Breast epithelium (tissue), 4 donors: ENCODE measurements around the gene FAM227B. TPM values are rescaled to one million over a fixed set of nuclear protein-coding genes. Genes with fewer than 3 reads are reported as not detected.

Experiments used
- DNase-seq, 2 donors: peaks; one replicate each; pipeline ENCODE4 v3.0.0-alpha.2; 2019; ENCODE audit warnings: low spot score in 2 of 2
- H3K27ac ChIP-seq, 2 donors: fragments of 200-600 bp; sonication (generic) in 1 of 2; one replicate each; pipeline ENCODE4 v1.5.1; 2016 to 2019; ENCODE audit warnings: mild to moderate bottlenecking in 1 of 2
- H3K27me3 ChIP-seq, 2 donors: fragments of 200-600 bp; sonication (generic) in 1 of 2; one replicate each; pipeline versions ENCODE4 v1.5.1 to v1.6.0; 2017 to 2019; ENCODE audit warnings: control low read depth in 1 of 2, mild to moderate bottlenecking in 1 of 2
- H3K36me3 ChIP-seq: fragments of 200-600 bp; one replicate; pipeline ENCODE4 v1.5.1; 2019
- H3K4me1 ChIP-seq, 2 donors: fragments of 200-600 bp; sonication (generic); one replicate each; pipeline ENCODE4 v1.5.1; 2016 to 2019; ENCODE audit warnings: control low read depth in 1 of 2
- H3K4me3 ChIP-seq, 3 donors: fragments of 200-600 bp; sonication (generic); 1 replicate in 2 of 3; 2 replicates in 1 of 3; pipeline ENCODE4 v1.5.1; 2016 to 2019; ENCODE audit warnings: mild to moderate bottlenecking in 3 of 3, moderate library complexity in 2 of 3
- H3K9me3 ChIP-seq, 2 donors: fragments of 200-600 bp; sonication (generic) in 1 of 2; one replicate each; pipeline ENCODE4 v1.5.1; 2016 to 2019; ENCODE audit warnings: control low read depth in 1 of 2
- CTCF ChIP-seq, 3 donors: fragments of 450-650 bp; IDR thresholded peaks; one replicate each; pipeline ENCODE4 v1.5.1; 2016 to 2017; ENCODE audit warnings: antibody characterized with exemption in 3 of 3, mild to moderate bottlenecking in 3 of 3, moderate library complexity in 3 of 3
- POLR2A ChIP-seq: fragments of 450-650 bp; IDR thresholded peaks from one replicate; pipeline ENCODE4 v1.6.1; 2016; ENCODE audit warnings: antibody characterized with exemption, mild to moderate bottlenecking, moderate library complexity
- POLR2AphosphoS5 ChIP-seq, 3 donors: sonication (generic); formaldehyde crosslinking; IDR thresholded peaks; one replicate each; pipeline ENCODE4 v1.6.1; 2017; ENCODE audit warnings: antibody characterized with exemption in 3 of 3
- intact Hi-C: fragments of 100-400 bp; cut with DNase I; formaldehyde crosslinking; loops from one replicate; pipeline ENCODE4 v1.15.1; 2023; ENCODE audit warnings: low total_unique reads
- total RNA-seq, 3 donors: library from RNA; depleted of rRNA; stranded (reverse); fragments of >200 nt; gene quantifications; one replicate each; pipeline ENCODE4 v1.1.0, GENCODE V29; 2016

The FAM227B gene
- total RNA-seq, 3 donors from 2014 or later: 1.3 to 13.0 (median 4.9) TPM

GRCh38 chr15:49331442-49331841 lies 289.2 kb downstream of the FAM227B start:
- H3K27ac ChIP-seq: no peak overlapping the region
- H3K36me3 ChIP-seq: no peaks in the 10 kb centered on the region
- H3K4me1 ChIP-seq: no peaks in the 10 kb centered on the region
- intact Hi-C loops: no loop called here
- H3K27me3 ChIP-seq: no peaks in the 10 kb centered on the region
- TF ChIP-seq CTCF (IDR thresholded peaks at IDR 0.05) (no peak), POLR2AphosphoS5 (IDR thresholded peaks at IDR 0.05) (no peak), POLR2A (no peak)
- H3K4me3 ChIP-seq: no peak overlapping the region
- no peak for DNase-seq
- no peaks in the 10 kb centered on the region for H3K9me3 ChIP-seq

GRCh38 chr15:49330166-49330565 lies 290.5 kb downstream of the FAM227B start:
- H3K36me3 ChIP-seq: no peaks in the 10 kb centered on the region
- no peaks in the 10 kb centered on the region for H3K27me3 ChIP-seq
- no peak overlapping the region for H3K27ac ChIP-seq
- no peaks in the 10 kb centered on the region for H3K9me3 ChIP-seq
- no peaks in the 10 kb centered on the region for H3K4me1 ChIP-seq
- intact Hi-C loops: no loop called here
- TF ChIP-seq POLR2AphosphoS5 (IDR thresholded peaks at IDR 0.05) (no peak), POLR2A (no peak), CTCF (IDR thresholded peaks at IDR 0.05) (no peak)
- no peak overlapping the region for H3K4me3 ChIP-seq
- DNase-seq: no peak

- H3K36me3 ChIP-seq: no peaks in the 10 kb centered on the region
- no peak overlapping the region for H3K4me3 ChIP-seq
- no peaks in the 10 kb centered on the region for H3K9me3 ChIP-seq
- TF ChIP-seq POLR2AphosphoS5 (IDR thresholded peaks at IDR 0.05): no peak
- no peak for TF ChIP-seq POLR2A
- TF ChIP-seq CTCF (IDR thresholded peaks at IDR 0.05): no peak
- H3K27ac ChIP-seq: no peak overlapping the region
- intact Hi-C loops: no loop called here
- no peaks in the 10 kb centered on the region for H3K27me3 ChIP-seq
- no peaks in the 10 kb centered on the region for H3K4me1 ChIP-seq
- DNase-seq: no peak
Measured at GRCh38 chr15:49328941-49329340, 291.7 kb downstream of the FAM227B start.

GRCh38 chr15:49327927-49328326 lies 292.7 kb downstream of the FAM227B start:
- no peaks in the 10 kb centered on the region for H3K4me1 ChIP-seq
- DNase-seq: no peak
- H3K27ac ChIP-seq: no peak overlapping the region
- no peaks in the 10 kb centered on the region for H3K36me3 ChIP-seq
- H3K27me3 ChIP-seq: no peaks in the 10 kb centered on the region
- TF ChIP-seq POLR2A (no peak), POLR2AphosphoS5 (IDR thresholded peaks at IDR 0.05) (no peak), CTCF (IDR thresholded peaks at IDR 0.05) (no peak)
- H3K9me3 ChIP-seq: no peaks in the 10 kb centered on the region
- intact Hi-C loops: no loop called here
- H3K4me3 ChIP-seq: no peak overlapping the region

GRCh38 chr15:49323207-49323606 lies 297.4 kb downstream of the FAM227B start:
- intact Hi-C loops: no loop called here
- H3K36me3 ChIP-seq: no peaks in the 10 kb centered on the region
- TF ChIP-seq CTCF (IDR thresholded peaks at IDR 0.05) (no peak), POLR2A (no peak), POLR2AphosphoS5 (IDR thresholded peaks at IDR 0.05) (no peak)

More at GRCh38 chr15:49323207-49323606, 297.4 kb downstream of the FAM227B start:
- Histone ChIP-seq H3K27me3 (no peaks in the 10 kb centered on the region), H3K4me1 (no peaks in the 10 kb centered on the region), H3K4me3 (no peak overlapping the region), H3K27ac (no peak overlapping the region), H3K9me3 (no peaks in the 10 kb centered on the region)
- DNase-seq: no peak
